PFSK-1 (cell line): Measurements from ENCODE around the gene RASIP1.

ENCODE experiments used
- POLR2AphosphoS5 ChIP-seq: IDR thresholded peaks from 2 replicates; pipeline ENCODE4 v1.6.1; 2012; ENCODE audit warnings: low read depth, mild to moderate bottlenecking, control low read depth, low read length, moderate library complexity
- REST ChIP-seq, 2 experiments: IDR thresholded peaks; 2 replicates each; pipeline versions ENCODE4 v1.6.1 to v1.8.0; 2011 to 2012; ENCODE audit warnings: low read depth in 2 of 2, low read length in 2 of 2, control low read depth in 1 of 2, inconsistent platforms in 1 of 2, mild to moderate bottlenecking in 1 of 2, moderate library complexity in 1 of 2; ENCODE audit not compliant: insufficient read depth in 1 of 2
- SIN3A ChIP-seq: IDR thresholded peaks from 2 replicates; pipeline ENCODE4 v1.6.1; 2012; ENCODE audit warnings: mild to moderate bottlenecking, low read length, moderate library complexity, borderline replicate concordance; ENCODE audit not compliant: insufficient read depth
- TAF1 ChIP-seq: IDR thresholded peaks from 2 replicates; pipeline ENCODE4 v1.6.1; 2012; ENCODE audit warnings: low read length, control low read depth, borderline replicate concordance; ENCODE audit not compliant: insufficient read depth

- TF ChIP-seq TAF1 = no peak
- no peak for TF ChIP-seq POLR2AphosphoS5
- no peak for TF ChIP-seq REST (IDR thresholded peaks at IDR 0.05; ENCODE audit: insufficient read depth in 1 of 2, low read depth in 2 of 2, low read length in 2 of 2)
- no peak for TF ChIP-seq SIN3A
Measured at GRCh38 chr19:48714759-48715675, 25.4 kb downstream of the RASIP1 start.
